NCI-H226 (cell line): ENCODE measurements around the gene CCDC137.

ENCODE experiments used
- DNase-seq: peaks from one replicate; pipeline ENCODE4 v3.0.0-alpha.2; 2015

The CCDC137 gene

GRCh38 chr17:81703747-81704654 is 37.5 kb downstream of the CCDC137 start:
- DNase-seq, result no peak

DNA sequence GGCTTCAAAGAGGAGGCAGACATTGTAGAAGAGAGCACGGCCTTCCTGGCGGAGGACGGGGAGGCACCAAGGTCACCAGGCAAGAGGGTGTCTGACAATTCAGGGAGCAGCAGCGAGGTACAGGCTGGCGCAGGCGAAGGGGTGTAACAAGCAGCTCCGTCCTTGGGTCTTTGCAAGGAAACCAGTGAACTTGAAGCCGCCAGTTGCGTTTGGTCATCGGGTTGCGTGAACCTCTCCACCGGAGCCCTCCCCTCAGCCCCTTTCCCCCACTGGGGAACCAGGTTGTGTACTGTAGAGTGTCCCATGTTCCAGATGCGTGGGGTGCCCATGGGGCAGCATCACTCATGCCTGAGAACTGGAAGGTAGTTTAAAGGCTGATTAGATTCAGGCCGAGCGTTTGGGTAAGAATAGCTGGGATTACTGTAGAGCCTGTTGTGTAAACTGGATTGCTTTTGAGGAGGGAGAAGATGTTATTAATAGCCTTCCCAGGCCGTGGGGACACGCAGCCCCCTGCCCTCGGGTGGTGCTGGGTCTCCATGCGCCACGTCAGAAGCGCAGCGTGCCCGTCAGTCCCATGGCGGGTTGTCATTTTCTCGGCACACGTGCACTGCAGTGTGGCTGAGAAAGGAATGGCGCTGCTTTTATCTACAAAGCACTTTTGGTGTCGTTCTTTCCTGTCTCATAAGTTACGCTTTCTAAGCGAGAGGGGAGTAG is 39.1 kb downstream of the CCDC137 start:
- no peak for DNase-seq

- no peak for DNase-seq
Measured at GRCh38 chr17:81706232-81706611, 39.7 kb downstream of the CCDC137 start.

GRCh38 chr17:81706757-81707624 is 40.5 kb downstream of the CCDC137 start:
- DNase-seq, result no peak

GRCh38 chr17:81707725-81708646 is 41.4 kb downstream of the CCDC137 start:
- no peak for DNase-seq

DNA sequence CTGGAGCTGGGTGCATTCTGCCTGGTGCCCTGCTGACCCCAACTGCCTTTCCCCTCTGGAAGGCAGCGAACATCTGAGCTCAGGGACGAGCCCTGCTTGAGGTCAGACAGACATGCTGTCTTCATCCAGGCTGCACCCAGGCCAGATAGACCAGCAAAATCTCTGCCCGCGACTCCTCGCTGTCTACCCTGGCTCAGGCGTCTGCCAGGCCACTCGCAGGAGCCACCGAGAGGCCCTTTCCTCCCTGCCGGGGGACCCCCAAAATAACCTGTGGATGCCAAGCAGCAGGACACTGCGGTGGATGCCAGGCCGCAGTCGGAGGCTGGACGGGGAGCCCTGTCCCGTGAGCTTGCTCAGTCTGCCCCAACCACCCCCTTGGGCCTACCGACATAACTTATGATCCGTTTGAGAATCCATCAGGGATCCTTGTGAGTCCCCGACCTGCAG is 42.2 kb downstream of the CCDC137 start:
- no peak for DNase-seq

DNA sequence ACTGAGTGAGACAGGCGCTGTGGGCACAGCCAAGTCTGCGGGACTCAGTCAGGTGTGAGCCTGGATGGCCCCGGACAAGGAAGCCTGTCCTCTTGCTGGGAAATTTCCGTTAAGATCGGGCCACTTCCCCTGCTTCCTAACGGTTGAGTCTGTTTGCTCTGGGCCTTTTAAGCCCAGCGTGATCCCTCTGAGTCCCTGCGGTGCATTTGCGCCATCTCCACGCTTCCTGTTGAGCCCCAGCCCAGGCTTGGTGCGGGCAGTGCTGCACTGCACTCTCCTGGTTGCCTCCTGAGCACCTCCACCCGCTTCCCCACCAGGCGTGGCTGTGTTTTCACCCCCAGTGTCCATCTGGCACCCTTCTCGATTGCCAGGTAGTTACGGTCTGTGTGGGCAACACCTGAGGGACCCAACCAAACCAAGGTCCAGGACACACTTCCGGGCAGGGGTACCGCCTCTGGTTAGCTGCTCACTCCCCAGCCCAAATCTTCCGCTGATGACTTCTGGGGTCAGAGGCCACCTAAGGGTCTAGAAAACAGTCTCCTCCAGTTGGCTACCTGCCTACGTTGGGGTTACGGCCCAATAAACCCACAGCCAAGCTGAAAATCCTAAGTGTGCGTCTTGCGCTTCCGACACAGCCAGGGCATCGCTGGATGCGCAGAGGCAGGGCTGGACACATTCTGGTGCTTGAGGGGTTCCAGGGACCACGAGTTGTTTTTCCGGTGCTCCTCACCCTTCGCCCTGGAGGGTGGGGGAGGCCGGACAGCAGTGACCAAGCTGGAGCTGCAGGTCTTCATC is 44.2 kb downstream of the CCDC137 start:
- DNase-seq, result no peak

- DNase-seq, result peak; percentile 80
Measured at GRCh38 chr17:81711814-81712467, 45.4 kb downstream of the CCDC137 start, which contains the start of gene SLC25A10. SLC25A10 (plus strand) TSS chr17:81712284; CDS start chr17:81712427, 143 bp downstream.

DNA sequence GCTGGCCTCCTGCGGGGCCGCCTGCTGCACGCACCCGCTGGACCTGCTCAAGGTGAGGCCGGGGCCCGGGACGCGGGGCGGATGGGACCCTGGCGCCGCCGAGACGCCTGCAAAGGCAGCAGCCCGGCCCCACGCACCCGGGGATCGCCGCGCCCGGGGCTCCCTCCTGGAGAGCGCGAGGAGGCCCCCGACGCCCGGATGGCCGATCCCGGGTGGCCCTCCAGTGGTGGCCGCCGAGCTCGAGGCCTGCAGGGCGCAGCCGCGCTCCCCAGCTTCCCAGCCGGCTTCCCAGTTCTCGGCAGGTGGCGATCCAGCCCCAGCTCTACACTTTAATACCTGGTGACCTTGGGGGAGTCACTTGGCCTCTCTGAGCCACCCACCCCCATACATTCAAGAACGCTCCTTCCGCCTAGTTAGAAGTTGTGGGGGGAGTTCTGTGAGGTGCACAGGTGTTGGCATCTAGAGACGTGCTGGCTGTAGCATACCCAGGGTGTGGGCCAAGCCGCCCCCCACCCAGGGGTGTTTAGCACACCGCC is 46.0 kb downstream of the CCDC137 start:
- peak; percentile 12 for DNase-seq

DNA sequence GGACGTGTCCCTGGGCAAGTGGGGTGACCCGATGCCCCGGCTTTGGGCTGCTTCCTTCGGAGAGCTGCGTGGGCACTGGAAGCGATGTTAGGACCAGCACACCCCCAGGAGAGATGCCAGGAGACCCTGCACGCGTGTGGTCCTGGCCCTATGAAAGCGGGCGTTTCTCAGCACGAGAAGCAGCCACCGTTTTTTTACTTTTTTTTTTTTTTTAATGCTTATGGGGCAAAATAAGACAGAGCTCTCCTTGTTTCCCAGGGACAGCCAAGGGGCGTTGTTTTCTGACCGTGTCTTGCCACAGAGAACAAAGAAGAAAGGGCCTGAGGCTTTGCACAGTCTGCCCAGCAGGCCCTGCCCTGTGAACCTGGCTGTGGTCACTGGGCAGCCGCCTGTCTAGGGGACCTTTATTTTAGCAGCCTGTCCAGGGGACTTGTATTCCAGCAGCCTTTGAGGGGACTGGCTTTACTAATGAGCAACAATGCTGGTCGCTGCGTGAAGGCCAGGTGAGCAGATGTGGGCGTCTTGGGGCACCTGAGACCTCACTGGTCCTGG is 46.5 kb downstream of the CCDC137 start:
- no peak for DNase-seq

GRCh38 chr17:81713556-81714411 is 47.2 kb downstream of the CCDC137 start:
- no peak for DNase-seq

DNA sequence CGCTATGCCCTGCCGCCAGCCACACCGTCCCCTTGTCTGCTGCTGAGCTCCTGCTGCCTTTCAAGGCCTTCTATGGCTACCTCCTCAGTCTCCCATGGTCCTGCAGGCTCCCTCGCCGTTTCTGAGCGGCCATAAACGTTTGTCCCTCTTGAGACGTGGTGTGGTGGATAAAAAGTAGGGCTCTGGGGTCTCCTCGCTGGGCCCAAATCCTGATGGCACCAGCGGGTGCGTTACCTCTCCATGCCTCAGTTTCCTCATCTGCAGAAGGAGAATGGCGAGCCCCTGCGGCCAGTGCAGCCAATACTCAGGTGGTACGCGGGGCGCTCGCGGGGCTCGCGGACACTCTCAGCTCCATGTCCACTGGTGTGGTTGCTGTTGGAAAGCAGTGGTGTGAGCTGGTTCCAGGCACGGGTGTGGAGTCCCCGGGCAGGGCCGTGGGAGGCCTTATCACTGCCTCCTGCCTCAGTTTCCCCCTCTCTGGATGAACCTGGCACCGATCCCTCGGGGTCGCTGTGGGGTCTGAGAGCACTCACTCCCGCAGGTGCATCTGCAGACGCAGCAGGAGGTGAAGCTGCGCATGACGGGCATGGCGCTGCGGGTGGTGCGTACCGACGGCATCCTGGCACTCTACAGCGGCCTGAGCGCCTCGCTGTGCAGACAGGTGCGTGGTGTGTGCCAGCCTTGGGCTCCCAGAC is 48.0 kb downstream of the CCDC137 start:
- DNase-seq, result no peak

GRCh38 chr17:81715107-81715871 is 48.8 kb downstream of the CCDC137 start:
- DNase-seq, result no peak

DNA sequence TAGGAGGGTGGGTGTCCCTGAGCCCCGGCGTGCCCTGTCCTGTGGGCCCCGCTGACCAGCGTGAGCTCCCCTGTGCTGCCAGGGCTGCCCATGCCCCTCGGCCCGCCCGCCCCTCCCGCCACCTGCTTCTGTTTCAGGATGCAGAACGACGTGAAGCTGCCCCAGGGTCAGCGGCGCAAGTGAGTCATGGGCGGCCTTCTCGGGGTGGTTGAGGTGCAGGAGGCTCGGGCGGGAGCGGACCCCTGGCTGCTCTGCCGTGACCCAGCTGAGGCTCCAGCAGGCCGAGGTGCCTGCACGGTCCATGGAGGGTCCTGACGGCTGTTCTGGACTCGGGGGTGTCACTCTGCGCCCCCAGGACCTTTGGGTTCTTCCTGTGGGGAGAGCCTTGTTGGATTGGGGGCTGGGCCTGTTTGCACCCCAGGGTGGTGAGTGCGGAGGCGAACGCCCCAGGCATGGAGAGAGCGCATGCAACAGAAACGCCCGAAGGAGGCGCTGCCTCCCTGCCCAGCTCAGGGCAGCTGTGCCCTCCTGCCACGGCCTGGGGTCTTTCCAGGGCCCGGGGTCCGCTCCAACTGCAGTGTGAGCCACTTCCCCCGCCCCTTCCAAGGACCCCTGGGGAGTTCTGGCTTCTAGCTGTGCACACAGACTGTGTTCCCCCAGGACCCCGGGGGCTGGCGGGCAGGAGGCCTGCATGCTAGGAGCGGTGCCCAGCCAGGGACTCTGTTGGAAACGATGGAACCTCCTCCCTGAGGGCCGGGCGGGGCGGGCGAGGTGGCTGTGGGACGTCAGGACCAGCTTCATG is 49.5 kb downstream of the CCDC137 start:
- no peak for DNase-seq

DNA sequence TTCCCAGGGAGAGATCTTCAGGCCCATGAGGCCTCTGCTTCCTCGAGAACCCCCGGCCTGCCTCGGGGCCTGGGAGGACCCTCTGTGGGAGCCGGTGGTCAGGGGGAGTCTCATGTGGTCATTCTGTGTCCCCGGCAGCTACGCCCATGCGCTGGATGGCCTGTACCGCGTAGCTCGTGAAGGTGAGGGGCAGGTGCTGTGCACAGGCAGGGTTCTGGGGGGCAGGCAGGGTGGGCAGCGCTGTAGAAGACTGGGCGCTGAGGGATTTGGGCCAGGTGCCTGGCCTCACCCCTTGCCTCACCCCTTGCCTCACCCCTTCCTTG is 50.1 kb downstream of the CCDC137 start:
- DNase-seq, result no peak

DNA sequence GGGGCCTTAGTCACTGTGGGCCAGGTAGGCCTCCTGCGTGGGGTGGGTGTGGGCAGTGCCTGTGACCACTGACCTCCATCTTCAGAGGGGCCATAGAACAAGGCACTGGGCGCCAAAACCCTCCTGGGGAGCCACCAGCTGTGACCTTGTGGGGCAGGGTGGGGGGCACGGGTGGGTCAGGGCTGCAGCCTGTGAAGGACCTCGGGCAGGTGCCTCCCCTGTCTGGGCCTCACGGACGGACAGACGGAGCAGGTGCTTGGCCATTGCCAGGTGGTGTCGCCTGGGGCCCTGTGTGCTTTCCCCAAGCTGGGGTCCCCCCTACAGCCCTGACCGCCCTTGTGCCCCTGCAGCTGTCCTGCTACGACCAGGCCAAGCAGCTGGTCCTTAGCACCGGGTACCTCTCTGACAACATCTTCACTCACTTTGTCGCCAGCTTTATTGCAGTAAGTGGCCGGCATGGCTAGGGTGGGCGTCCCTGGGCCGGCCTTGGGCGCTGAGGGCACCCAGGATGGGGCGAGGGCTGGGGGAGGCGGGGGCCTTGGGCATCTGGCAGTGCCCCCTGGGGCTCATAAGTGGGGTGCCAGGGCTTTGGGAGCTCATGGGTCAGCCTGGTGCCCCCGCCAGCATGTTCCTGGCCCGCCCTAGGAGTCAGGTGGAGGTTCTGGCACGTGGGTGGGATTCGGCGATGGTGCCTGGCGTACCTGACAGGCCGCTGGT is 50.7 kb downstream of the CCDC137 start:
- DNase-seq, result no peak
